K562 (cell line): Measurements from ENCODE around the gene MIS18A. TPM values are rescaled to one million over a fixed set of nuclear protein-coding genes. Genes with fewer than 3 reads are reported as not detected.

ENCODE experiments used
- ATAC-seq: fragments of 200-7000 bp; cut with Tn5 transposase; 3 replicates; pipeline ENCODE4 v1.9.1; 2020; ENCODE audit warnings: moderate library complexity
- BruUV-seq: library from RNA; stranded (reverse); fragments of 400-500 nt; replicated peaks from 2 replicates; lab custom pipeline; 2021; lab: Mats Ljungman, UMichigan
- CTCF ChIA-PET: fragments of 300-600 bp; formaldehyde crosslinking; extraction: SDS; loops from one replicate; lab custom pipeline; 2021; ENCODE audit warnings: low intra/inter-chr PET ratio; lab: Yijun Ruan, JAX
- POLR2A ChIA-PET: fragments of 300-600, 350-650 bp; sonication (Branson Sonifier 250); formaldehyde crosslinking; extraction: SDS; loops from one replicate; lab custom pipeline; 2021; ENCODE audit warnings: antibody characterized with exemption, inconsistent platforms; lab: Yijun Ruan, JAX
- DNase-seq, 4 experiments: peaks; one replicate each; pipeline versions ENCODE4 v3.0.0 to v3.0.0-alpha.2; 2011 to 2018; ENCODE audit warnings: low spot score in 3 of 4, mixed read lengths in 3 of 4; ENCODE audit errors: extremely low read depth in 1 of 4
- FAIRE-seq: peaks from 2 replicates; lab custom pipeline; 2011; peaks lifted over from hg19 to GRCh38; lab: Jason Lieb, UNC
- H2AFZ ChIP-seq: 2 replicates; pipeline ENCODE4 v1.6.0; 2011; ENCODE audit warnings: low read depth, low read length, control low read depth, inconsistent platforms
- H3K27ac ChIP-seq: fragments of 200-600 bp; 3 replicates; pipeline ENCODE4 v1.8.0; 2011; ENCODE audit warnings: low read depth, mild to moderate bottlenecking, control low read depth, inconsistent platforms, low read length, moderate library complexity, mixed read lengths; ENCODE audit errors: extremely low read depth
- H3K27me3 ChIP-seq, 2 experiments: fragments of 300-600 bp in 1 of 2; 2 replicates in 1 of 2; 3 replicates in 1 of 2; pipeline versions ENCODE4 v1.6.0 to v1.8.0; 2011; ENCODE audit warnings: inconsistent platforms in 2 of 2, low read length in 2 of 2, mild to moderate bottlenecking in 1 of 2, mixed read lengths in 1 of 2, moderate library complexity in 1 of 2; ENCODE audit not compliant: control insufficient read depth in 2 of 2, insufficient read depth in 2 of 2
- H3K36me3 ChIP-seq: fragments of 300-600 bp; 3 replicates; pipeline ENCODE4 v1.8.0; 2011; ENCODE audit warnings: mild to moderate bottlenecking, low read length, inconsistent platforms; ENCODE audit not compliant: control insufficient read depth, insufficient read depth
- H3K4me1 ChIP-seq, 2 experiments: fragments of 200-600 bp in 1 of 2; replicated peaks in 1 of 2; 2 replicates in 1 of 2; 3 replicates in 1 of 2; pipeline versions ENCODE4 v1.5.1 to v1.8.0; 2011; ENCODE audit warnings: inconsistent platforms in 2 of 2, low read length in 2 of 2, mild to moderate bottlenecking in 1 of 2, mixed read lengths in 1 of 2, moderate library complexity in 1 of 2; ENCODE audit not compliant: control insufficient read depth in 2 of 2, insufficient read depth in 2 of 2
- H3K4me2 ChIP-seq: 2 replicates; pipeline ENCODE4 v1.6.1; 2011; ENCODE audit warnings: low read length, control low read depth, inconsistent platforms, mixed read lengths; ENCODE audit not compliant: insufficient read depth
- H3K4me3 ChIP-seq: fragments of 200-600 bp; sonication (generic), shearing (Covaris generic); 2 replicates; pipeline ENCODE4 v1.5.1; 2016; ENCODE audit warnings: control low read depth, inconsistent platforms
- H3K79me2 ChIP-seq: fragments of 200-600 bp; 3 replicates; pipeline ENCODE4 v1.8.0; 2011; ENCODE audit warnings: low read length, inconsistent platforms; ENCODE audit not compliant: control insufficient read depth, insufficient read depth
- H3K9ac ChIP-seq, 2 experiments: 2 replicates each; pipeline versions ENCODE4 v1.6.0 to v1.6.1; 2011; ENCODE audit warnings: low read depth in 2 of 2, low read length in 2 of 2, control low read depth in 1 of 2, inconsistent platforms in 1 of 2, mild to moderate bottlenecking in 1 of 2, mixed read lengths in 1 of 2; ENCODE audit not compliant: insufficient read depth in 1 of 2
- H3K9me1 ChIP-seq: one replicate; pipeline ENCODE4 v1.6.0; 2011; ENCODE audit warnings: inconsistent platforms, mild to moderate bottlenecking, low read length, moderate library complexity; ENCODE audit not compliant: control insufficient read depth, insufficient read depth
- H3K9me3 ChIP-seq: replicated peaks from 2 replicates; pipeline ENCODE4 v1.5.1; 2011; ENCODE audit warnings: low read depth, low read length, inconsistent platforms; ENCODE audit not compliant: control insufficient read depth, insufficient read depth
- H4K20me1 ChIP-seq: replicated peaks from 2 replicates; pipeline ENCODE4 v1.6.1; 2011; ENCODE audit warnings: low read length, inconsistent platforms, mixed read lengths; ENCODE audit not compliant: control insufficient read depth, insufficient read depth
- CBFA2T2 ChIP-seq: fragments of 450-650 bp; conservative IDR thresholded peaks from 2 replicates; pipeline ENCODE4 v1.6.1; 2017; ENCODE audit warnings: mild to moderate bottlenecking
- FUS ChIP-seq: fragments of 200-400 bp; formaldehyde crosslinking; optimal IDR thresholded peaks from 2 replicates; pipeline ENCODE3; 2017; ENCODE audit warnings: low read depth, low read length
- GATAD2B ChIP-seq: fragments of 450-650 bp; IDR thresholded peaks from 2 replicates; pipeline ENCODE4 v1.6.1; 2017; ENCODE audit warnings: mild to moderate bottlenecking, borderline replicate concordance
- MEF2A ChIP-seq: IDR thresholded peaks from 2 replicates; pipeline ENCODE4 v1.6.1; 2011; ENCODE audit warnings: low read depth, mild to moderate bottlenecking, low read length, moderate library complexity; ENCODE audit not compliant: control insufficient read depth
- POLR2A ChIP-seq: fragments of 450-650 bp; conservative IDR thresholded peaks from 2 replicates; pipeline ENCODE4 v1.6.1; 2016
- PTBP1 ChIP-seq: fragments of 200-400 bp; formaldehyde crosslinking; IDR thresholded peaks from 2 replicates; pipeline ENCODE4 v1.6.1; 2017; ENCODE audit warnings: low read depth, low read length
- TRIM28 ChIP-seq: fragments of 450-650 bp; IDR thresholded peaks from 2 replicates; pipeline ENCODE4 v1.6.1; 2017
- ZC3H8 ChIP-seq: fragments of 450-650 bp; IDR thresholded peaks from 2 replicates; pipeline ENCODE4 v1.6.1; 2017
- ZEB2 ChIP-seq: fragments of 450-650 bp; IDR thresholded peaks from 2 replicates; pipeline ENCODE4 v1.6.1; 2016
- ZNF347 ChIP-seq: fragments of 450-650 bp; formaldehyde crosslinking; IDR thresholded peaks from 2 replicates; pipeline ENCODE4 v1.4.0; 2020; ENCODE audit warnings: low read depth, mild to moderate bottlenecking, moderate library complexity
- ZNF41 ChIP-seq: fragments of 250-450 bp; sonication (Bioruptor Pico); conservative IDR thresholded peaks from 2 replicates; pipeline ENCODE4 v1.4.0; 2020; ENCODE audit warnings: mild to moderate bottlenecking
- ZNF436 ChIP-seq: fragments of 250-450, 450-650 bp; sonication (Bioruptor Pico); formaldehyde crosslinking; IDR thresholded peaks from 2 replicates; pipeline ENCODE4 v1.7.0; 2020; ENCODE audit warnings: mild to moderate bottlenecking
- ZNF507 ChIP-seq: conservative IDR thresholded peaks from 2 replicates; pipeline ENCODE4 v1.6.1; 2017; ENCODE audit warnings: missing genetic modification characterization, missing compliant biosample characterization
- ZNF551 ChIP-seq: fragments of 250-450 bp; sonication (Bioruptor Pico); IDR thresholded peaks from 2 replicates; pipeline ENCODE4 v1.5.0; 2021; ENCODE audit warnings: mild to moderate bottlenecking, moderate library complexity
- ZNF75A ChIP-seq: fragments of 450-650 bp; formaldehyde crosslinking; IDR thresholded peaks from 2 replicates; pipeline ENCODE4 v1.4.0; 2020; ENCODE audit warnings: mild to moderate bottlenecking
- WGBS: fragments of 100-300 bp; shearing (Covaris generic); methylation state at CpG from one replicate; pipeline ENCODE4 v1.1.6; 2016; ENCODE audit warnings: low coverage, mixed read lengths; ENCODE audit not compliant: insufficient coverage; ENCODE audit errors: missing lambda C conversion rate; 5-methylcytosine and 5-hydroxymethylcytosine counted together
- in situ Hi-C: fragments of 300-500 bp; cut with MboI; formaldehyde crosslinking; loops from 4 replicates; pipeline ENCODE4 v1.15.0; 2018; ENCODE audit warnings: inconsistent platforms, mixed read lengths
- intact Hi-C: fragments of 100-400 bp; cut with micrococcal nuclease; formaldehyde crosslinking; loops from 2 replicates; pipeline ENCODE4 v1.14.2; 2022
- polyA plus RNA-seq, 8 experiments: library from polyadenylated mRNA; depleted of rRNA in 4 of 8; stranded (reverse) in 5 of 8; unstranded in 3 of 8; fragments of >200 nt; fragmentation: Nextera tagmentation in 2 of 8; fragmentation: Illumina TruSeq in 1 of 8; extraction: Ambion mirVana in 2 of 8; extraction: Trizol in 1 of 8; gene quantifications; 2 replicates each; pipeline versions ENCODE4 v1.2.1 to v1.2.3, GENCODE V29; 2011 to 2014; ENCODE audit warnings: inconsistent platforms in 1 of 8, missing spikeins in 1 of 8
- total RNA-seq, 7 experiments: library from RNA; depleted of rRNA in 6 of 7; stranded (reverse); fragments of >200 nt in 6 of 7; fragmentation: Illumina TruSeq in 2 of 7; extraction: Trizol in 2 of 7; gene quantifications; 2 replicates each; pipeline versions ENCODE4 v1.2.1 to v1.2.3, GENCODE V29; 2011 to 2021; ENCODE audit warnings: low replicate concordance in 1 of 7
- TF ChIP-seq, protein P1 (sequence below): sonication (generic); formaldehyde crosslinking; IDR thresholded peaks from 2 replicates; pipeline ENCODE4 v1.8.1; 2022; ENCODE audit warnings: missing genetic modification reagents

Gene MIS18A
- total and polyA plus RNA-seq, 9 of the 15 experiments (the other 6 are each of a cell fraction or from before 2014, with no cell fraction given), result 17.7 to 75.3 (median 60.3) TPM

- Histone ChIP-seq H3K4me1 (peaks cover 0 to 10% of the 10 kb centered on the region in 2 experiments; a peak in 1 of 5 replicates), H3K27ac (no peak overlapping the region), H3K9ac (no peak overlapping the region), H3K36me3 (peaks cover 97% of the 10 kb centered on the region), H3K9me3 (no peaks in the 10 kb centered on the region), H2AFZ (no peak overlapping the region), H3K4me3 (no peak overlapping the region), H3K79me2 (no peaks in the 10 kb centered on the region), H4K20me1 (0 out of 2 replicates have a peak, but pooled peaks cover 4% of the 10 kb centered on the region), H3K9me1 (no peaks in the 10 kb centered on the region), H3K27me3 (no peaks in the 10 kb centered on the region), H3K4me2 (no peak overlapping the region)
- DNase-seq, result no peak
- WGBS, result 90% methylated on average over 14 of the region's 14 CpGs
- ChIA-PET CTCF (no interaction called here), POLR2A (interaction anchor here (0.7 kb wide), 1 partner anchor 266 kb away, joined by 3 read pairs; no protein-coding TSS in a partner anchor)
- no peak for FAIRE-seq
- in situ Hi-C loops, result no loop called here
- TF ChIP-seq ZNF347 (CRISPR knock-in tag) (no peak), ZC3H8 (no peak), ZNF551 (CRISPR knock-in tag) (no peak), PTBP1 (no peak), ZNF507 (no peak), MEF2A (no peak), POLR2A (no peak), CBFA2T2 (no peak), ZNF75A (no peak), ZNF41 (CRISPR knock-in tag) (no peak), GATAD2B (no peak), TRIM28 (no peak), ZEB2 (no peak), ZNF436 (CRISPR knock-in tag) (no peak), FUS (no peak)
- TF ChIP-seq, protein P1, sequence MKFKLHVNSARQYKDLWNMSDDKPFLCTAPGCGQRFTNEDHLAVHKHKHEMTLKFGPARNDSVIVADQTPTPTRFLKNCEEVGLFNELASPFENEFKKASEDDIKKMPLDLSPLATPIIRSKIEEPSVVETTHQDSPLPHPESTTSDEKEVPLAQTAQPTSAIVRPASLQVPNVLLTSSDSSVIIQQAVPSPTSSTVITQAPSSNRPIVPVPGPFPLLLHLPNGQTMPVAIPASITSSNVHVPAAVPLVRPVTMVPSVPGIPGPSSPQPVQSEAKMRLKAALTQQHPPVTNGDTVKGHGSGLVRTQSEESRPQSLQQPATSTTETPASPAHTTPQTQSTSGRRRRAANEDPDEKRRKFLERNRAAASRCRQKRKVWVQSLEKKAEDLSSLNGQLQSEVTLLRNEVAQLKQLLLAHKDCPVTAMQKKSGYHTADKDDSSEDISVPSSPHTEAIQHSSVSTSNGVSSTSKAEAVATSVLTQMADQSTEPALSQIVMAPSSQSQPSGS (CRISPR knock-in tag), result no peak
- intact Hi-C loops, result no loop called here
- BruUV-seq, result no TSS peak
- ATAC-seq, result no peak
Measured at GRCh38 chr21:32315511-32316281, 36.8 kb upstream of the MIS18A start.
